Measurements from ENCODE around the gene TAB2.

DNA sequence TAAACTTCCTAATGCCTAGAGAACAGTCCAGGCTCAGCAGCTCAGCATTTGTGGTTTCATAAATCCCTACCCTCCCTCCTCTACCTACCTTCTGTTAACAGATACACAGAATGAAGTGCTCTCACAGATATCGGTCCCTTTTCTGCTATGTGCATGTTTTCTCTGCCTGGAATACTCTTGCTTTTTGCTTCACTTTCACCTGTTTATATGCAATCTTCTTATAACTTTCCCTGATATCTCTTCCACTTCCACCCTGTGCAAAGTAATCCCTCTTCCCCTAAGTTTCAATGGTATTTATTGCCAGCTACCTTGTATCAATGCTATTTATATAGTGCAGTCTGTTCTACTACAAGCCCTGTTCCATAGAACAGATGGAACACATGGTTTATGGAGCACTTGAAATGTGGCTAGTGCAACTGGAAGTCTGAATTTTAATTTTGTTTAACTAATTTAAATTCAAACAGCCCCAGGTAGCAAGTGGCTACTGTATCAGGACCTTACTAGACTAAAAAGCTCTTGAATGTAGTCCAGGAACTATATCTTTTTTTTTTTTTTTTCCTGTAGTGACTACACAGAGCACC lies 3.1 kb upstream of the TAB2 start:
- TF ChIP-seq, protein P1, sequence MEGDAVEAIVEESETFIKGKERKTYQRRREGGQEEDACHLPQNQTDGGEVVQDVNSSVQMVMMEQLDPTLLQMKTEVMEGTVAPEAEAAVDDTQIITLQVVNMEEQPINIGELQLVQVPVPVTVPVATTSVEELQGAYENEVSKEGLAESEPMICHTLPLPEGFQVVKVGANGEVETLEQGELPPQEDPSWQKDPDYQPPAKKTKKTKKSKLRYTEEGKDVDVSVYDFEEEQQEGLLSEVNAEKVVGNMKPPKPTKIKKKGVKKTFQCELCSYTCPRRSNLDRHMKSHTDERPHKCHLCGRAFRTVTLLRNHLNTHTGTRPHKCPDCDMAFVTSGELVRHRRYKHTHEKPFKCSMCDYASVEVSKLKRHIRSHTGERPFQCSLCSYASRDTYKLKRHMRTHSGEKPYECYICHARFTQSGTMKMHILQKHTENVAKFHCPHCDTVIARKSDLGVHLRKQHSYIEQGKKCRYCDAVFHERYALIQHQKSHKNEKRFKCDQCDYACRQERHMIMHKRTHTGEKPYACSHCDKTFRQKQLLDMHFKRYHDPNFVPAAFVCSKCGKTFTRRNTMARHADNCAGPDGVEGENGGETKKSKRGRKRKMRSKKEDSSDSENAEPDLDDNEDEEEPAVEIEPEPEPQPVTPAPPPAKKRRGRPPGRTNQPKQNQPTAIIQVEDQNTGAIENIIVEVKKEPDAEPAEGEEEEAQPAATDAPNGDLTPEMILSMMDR (IDR thresholded peaks at IDR 0.05) = no peak
- TF ChIP-seq POLR2A (IDR thresholded peaks at IDR 0.05) = no peak
